CD4-positive, alpha-beta T cell treated with Interleukin-1 beta for 1 hour (primary cell): ENCODE data around the gene SNAP91.

Experiments
- DNase-seq, 2 donors: peaks; one replicate each; pipeline ENCODE4 v3.0.0-alpha.2; 2020 to 2022

Gene SNAP91

DNA sequence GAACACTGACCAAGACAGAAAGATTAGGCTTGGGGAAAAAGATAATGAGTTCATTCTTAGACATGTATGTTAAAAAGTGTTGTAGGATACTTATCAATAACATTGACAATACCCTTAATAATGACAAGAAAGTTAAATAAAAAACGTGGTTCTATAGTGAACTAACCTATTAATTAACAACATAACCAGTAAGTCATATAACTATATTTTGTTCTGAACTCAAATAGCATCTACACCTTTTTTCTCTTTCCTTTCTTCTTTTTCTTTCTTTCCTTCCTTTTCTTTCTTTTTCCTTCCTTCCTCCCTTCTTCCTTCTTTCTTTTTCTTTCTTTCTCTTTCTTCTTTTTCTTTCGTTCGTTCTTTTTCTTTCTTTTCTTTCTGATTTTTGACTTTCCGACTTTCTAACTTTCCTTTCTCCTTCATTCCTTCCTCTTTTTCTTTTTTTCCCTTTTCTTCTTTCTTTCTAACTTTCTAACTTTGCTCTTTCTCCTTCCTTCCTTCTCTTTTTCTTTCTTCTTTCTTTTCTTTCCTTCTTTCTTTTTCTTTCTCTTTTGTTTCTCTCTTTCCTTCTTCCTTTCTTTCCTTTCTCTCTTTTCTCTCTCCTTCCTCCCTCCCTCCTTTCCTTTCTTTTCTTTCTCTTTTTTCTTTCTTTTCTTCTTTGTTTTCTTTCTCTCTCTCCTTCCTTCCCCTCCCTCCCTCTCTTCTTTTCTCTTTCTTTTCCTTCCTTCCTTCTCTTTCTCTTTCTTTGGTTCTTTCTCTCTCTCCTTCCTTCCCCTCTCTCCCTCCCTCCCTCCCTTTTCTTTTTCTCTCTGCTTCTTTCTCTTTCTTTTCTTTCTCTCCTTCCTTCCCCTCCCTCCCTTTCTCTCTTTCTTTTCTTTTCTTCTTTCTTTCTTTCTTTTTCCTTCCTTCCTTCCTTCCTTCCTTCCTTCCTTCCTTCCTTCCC is 172.0 kb downstream of the SNAP91 start:
- DNase-seq = no peak

DNA sequence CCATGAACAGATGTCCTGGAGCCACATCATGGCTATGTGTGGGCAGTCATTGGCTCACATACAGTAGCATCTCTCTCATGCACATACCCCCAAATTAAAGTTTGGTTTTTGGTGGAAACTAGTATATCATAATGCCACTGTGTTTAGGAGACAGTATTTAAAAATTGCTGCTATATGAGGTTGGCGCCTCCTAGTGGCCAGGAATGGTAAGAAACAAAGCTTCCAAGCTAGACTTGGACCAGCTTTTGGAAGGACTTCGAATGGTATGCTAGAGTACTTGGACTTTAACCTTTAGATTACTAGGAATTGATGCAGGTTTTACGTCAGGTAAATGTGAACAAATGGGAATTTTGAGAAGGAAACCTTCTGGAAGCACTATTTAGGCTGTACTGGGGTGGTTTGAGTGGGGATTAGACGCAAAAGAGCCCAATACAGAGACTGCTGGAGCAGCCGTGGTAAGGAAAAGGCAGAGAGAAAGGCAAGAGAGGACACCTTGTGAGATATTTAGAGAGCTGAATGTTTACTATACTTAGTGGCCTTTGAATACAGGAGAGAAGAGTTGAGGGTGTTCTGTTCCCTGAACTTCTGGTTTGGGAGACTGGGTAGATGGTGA is 172.8 kb downstream of the SNAP91 start:
- DNase-seq = peak; percentile 15 to 33

DNA sequence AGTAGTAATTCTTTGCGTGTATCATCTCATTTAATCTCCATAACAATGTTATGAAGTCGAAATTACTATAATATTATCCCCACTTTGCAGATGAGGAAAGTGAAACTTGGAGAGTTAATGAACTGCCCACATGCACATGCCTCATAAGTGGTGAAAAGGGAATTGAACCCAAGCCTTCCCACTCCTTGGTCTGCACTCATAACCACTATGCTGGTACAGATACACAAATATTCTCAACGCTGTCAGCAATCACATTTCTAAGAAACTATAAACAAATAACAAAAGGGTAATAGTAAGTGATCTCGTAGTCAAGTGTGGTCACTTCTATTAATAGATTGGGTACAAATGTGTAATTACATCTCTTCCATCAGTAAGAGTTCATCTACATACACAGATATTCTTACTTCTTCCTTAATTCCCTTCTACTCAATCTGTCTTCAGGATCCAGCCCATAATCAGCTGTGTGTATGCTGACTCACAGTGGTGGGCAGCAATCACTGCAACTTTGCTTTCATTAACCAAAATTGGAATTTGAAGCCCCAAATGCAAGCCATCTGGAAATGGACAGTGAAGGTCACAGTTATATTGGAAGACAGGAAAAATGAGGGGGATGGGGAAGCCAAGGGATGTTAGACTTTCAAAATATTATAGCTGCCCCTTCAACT is 190.0 kb downstream of the SNAP91 start:
- no peak for DNase-seq

DNA sequence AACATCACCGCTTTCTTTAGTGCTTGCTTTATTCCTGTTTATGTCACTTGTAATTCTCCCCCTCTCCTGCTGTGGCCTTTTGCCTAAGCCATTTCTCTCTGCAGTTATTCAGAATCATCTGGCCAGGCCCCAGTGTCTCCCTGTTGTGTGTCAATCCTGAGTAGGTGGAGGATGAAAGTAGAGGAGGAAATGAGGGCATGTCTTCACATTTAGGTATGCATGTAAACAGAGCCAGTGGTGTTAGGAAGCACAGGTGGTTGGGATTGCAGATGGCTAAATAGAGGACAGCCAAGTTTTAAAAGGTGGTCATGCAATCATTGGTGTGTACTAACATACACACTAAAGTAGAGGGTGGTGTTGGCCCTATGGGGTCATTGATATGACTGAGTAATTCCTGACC is 191.4 kb downstream of the SNAP91 start:
- DNase-seq = no peak

DNA sequence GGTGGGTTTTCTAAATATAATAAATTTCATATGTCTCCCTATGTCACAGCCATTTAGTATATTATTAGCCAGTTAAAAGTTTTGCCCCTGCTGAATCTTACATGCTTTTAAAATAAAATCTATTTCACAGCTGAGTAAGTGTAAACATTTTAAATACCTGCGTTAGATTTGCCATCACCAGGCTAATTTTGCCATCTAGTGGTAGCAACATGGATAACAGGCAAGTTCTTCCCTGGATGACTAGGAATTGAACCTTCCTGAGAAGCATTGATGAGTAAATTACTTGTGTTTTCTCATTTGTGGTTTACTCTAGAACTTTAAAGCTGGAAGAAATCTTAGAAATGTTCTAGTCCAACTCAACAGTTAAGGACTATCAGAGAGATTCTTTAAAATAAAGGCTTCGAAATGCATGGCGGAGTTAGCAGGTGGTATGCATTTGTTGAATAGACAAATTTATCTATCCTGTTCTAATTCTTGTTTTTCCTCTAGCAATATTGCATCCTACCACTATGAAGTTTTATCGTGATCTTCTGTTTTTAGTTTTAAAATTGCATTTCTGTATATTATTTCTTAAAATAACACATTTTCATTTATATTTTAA is 193.9 kb downstream of the SNAP91 start:
- DNase-seq = peak in 1 of 2 donors; percentile 48

DNA sequence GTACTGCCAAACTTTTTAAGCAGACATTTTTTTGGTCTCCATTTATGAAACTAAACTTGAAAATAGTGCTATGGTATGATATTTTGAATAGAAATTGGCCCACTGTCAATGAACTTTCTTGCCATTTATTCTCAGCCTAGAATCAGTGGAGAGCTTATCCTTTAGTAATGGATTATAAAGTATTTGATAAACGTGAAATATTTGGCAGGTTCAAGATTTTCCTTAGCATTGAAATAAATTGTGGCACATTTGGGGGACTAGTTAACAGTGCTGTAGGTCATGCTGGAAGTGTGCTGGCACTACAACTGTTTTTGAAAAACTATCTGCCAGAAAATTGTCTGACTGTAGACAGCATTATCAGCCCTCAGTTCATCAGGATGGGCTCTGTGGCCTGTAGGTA is 194.4 kb downstream of the SNAP91 start:
- DNase-seq = no peak

DNA sequence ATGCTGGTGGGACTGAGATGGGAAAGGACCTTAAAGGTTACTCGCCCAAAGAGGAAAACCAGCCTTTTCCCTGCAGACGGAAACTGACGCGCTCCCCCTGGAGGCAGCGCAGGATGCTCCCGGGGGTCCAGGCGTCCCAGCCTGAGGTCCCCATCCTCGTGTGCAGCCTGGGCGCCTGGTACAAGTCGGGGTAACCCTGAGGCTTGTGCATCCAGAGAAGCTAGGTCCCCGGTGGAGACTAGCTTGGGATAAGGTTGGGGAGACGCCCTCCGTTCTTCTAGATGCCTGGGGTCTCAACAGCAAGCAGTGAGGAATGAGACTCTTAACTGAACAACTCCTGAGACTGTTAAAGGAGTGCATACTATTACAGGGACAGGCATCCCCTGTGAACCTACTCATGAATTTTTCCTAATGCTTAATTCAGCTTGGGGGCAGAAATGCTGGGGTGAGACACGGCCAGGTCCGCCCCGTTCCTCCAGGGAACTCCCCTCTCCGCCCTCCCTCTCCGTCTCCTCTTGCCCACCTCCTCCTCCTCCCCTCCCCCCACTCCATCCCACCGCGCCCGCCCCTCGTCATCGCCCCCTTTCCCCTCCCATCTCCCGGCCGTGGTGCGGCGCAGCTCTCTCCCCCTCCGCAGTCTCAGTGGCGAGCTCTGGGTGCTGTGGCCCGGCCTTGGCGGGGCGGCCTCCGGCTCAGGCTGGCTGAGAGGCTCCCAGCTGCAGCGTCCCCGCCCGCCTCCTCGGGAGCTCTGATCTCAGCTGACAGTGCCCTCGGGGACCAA is 196.8 kb downstream of the SNAP91 start, which contains the start of gene PRSS35:
TSS of gene PRSS35 (plus strand) at position 634 of the 781 bp plus-strand sequence. CDS start 10,908 bp downstream, outside the sequence.
- DNase-seq = peak in 1 of 2 donors; percentile 7

DNA sequence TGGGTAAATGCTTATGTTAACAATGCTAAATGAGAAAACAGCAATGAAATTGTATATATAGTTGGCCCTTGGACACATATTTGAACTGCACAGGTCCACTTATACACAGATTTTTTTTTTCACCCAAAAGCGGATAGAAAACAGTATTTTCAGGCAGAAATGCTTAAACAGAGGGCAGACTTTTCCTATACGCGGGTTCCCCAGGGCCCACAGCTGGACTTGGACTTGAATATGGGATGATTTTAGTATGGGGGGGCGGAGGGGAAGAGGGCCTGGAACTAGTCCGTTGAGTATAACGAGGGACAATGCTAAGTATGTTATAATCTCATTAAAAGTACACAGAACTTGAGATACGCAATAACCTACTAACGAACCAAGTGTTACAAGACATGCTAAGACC is 197.6 kb downstream of the SNAP91 start:
- DNase-seq = no peak

DNA sequence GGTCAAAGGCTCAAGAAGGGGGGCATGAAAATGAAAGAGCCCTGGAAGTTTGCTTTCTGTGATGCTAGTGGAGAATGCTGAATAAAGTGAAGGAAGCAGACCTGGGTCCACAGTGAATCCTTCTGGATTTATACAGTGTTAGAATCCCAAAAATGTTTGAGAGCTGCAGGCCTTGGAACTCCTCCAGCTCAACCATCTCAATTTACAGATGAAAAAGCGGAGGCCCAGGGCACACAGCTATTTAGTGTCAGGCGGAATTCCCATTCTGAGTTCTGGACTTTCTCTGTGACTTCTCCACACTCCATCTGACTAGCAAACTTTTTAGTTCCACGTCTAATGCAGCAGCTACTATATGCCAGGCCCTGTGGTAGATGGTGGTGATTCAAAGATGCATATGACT is 198.1 kb downstream of the SNAP91 start:
- DNase-seq = no peak

DNA sequence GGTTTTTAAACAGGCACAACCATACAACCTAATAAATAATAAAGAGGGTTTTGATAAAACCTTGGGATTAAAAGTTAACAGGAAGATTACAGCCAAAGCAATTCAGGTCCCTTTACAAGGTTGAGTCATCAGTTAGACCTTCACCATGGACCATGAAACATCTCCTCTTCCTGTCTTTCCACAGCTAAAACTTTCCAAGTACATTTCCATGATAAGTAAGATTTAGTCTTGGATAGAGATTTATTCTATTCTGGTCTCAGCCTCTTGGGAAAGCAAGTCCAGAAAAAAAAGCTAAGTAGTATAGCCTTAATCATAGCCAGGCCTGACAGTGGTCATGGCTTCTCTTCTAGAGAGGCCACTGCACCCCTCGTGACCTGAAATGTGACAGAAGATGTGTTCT is 199.5 kb downstream of the SNAP91 start:
- DNase-seq = no peak

DNA sequence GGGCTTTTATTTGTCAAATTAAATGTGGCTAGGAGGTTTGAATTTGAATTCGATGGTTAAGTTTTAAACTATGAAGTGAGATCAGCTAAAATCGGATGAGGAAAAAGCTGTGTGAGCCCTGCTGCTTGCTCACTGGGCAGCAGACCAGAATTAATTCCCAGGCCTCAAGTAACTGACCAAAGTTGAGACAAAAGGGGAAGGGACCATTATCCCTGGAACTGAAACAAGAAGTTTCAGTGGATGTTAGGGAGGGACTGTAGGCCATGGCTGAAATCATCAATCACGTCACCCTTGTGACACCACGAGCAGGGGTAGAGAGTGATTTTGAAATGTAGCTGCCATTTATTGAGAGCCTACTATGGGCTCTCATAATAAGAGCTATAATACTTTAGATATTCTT is 203.5 kb downstream of the SNAP91 start:
- no peak for DNase-seq
